Naive thymus-derived CD4-positive, alpha-beta T cell (primary cell): Measurements from ENCODE around the gene EPS8L1. TPM values are rescaled to one million over a fixed set of nuclear protein-coding genes. Genes with fewer than 3 reads are reported as not detected.

Source experiments
- ATAC-seq: fragments of 150-1000 bp; cut with Tn5 transposase; 2 replicates; pipeline ENCODE4 v1.10.0; 2021; ENCODE audit warnings: mild to moderate bottlenecking, moderate library complexity
- CTCF ChIA-PET: fragments of 350-600 bp; sonication (Branson Sonifier 250); formaldehyde crosslinking; loops from one replicate; lab custom pipeline; 2021; ENCODE audit warnings: antibody characterized with exemption; lab: Charles Lee
- POLR2A ChIA-PET: fragments of 350-600 bp; sonication (Branson Sonifier 250); formaldehyde crosslinking; loops from one replicate; lab custom pipeline; 2021; ENCODE audit warnings: antibody characterized with exemption, inconsistent platforms; lab: Charles Lee
- DNase-seq, 9 donors: peaks; one replicate each; pipeline versions ENCODE4 v3.0.0 to v3.0.0-alpha.2; 2020 to 2022; ENCODE audit warnings: mixed read lengths in 1 of 9
- H3K27ac ChIP-seq: one replicate; pipeline ENCODE4 v1.7.0; 2013; ENCODE audit warnings: mild to moderate bottlenecking, low read depth, low read length, moderate library complexity
- H3K27me3 ChIP-seq, 2 donors: one replicate each; pipeline ENCODE4 v1.7.0; 2013; ENCODE audit warnings: low read length in 2 of 2, mild to moderate bottlenecking in 2 of 2, moderate library complexity in 2 of 2; ENCODE audit not compliant: control insufficient read depth in 2 of 2, insufficient read depth in 2 of 2
- H3K36me3 ChIP-seq, 3 experiments: 1 replicate in 2 of 3; 2 replicates in 1 of 3; pipeline ENCODE4 v1.7.0; 2013; ENCODE audit warnings: low read length in 3 of 3, mild to moderate bottlenecking in 3 of 3, moderate library complexity in 1 of 3; ENCODE audit not compliant: insufficient read depth in 3 of 3, control insufficient read depth in 2 of 3
- H3K4me1 ChIP-seq, 2 donors: one replicate each; pipeline ENCODE4 v1.7.0; 2013; ENCODE audit warnings: low read length in 2 of 2, mild to moderate bottlenecking in 2 of 2, moderate library complexity in 1 of 2; ENCODE audit not compliant: control insufficient read depth in 2 of 2, insufficient read depth in 2 of 2
- H3K4me3 ChIP-seq: 2 replicates; pipeline ENCODE4 v1.7.0; 2013; ENCODE audit warnings: mild to moderate bottlenecking, low read length
- H3K9me3 ChIP-seq, 3 experiments: 1 replicate in 2 of 3; 2 replicates in 1 of 3; pipeline ENCODE4 v1.7.0; 2013; ENCODE audit warnings: low read length in 3 of 3; ENCODE audit not compliant: control insufficient read depth in 2 of 3
- H3K27ac Mint-ChIP-seq, 9 donors: one replicate each; pipeline ENCODE4 v1.8.0; 2020 to 2022; ENCODE audit warnings: mixed read lengths in 9 of 9, mild to moderate bottlenecking in 8 of 9, moderate library complexity in 5 of 9, inconsistent platforms in 2 of 9
- H3K27me3 Mint-ChIP-seq, 5 donors: one replicate each; pipeline ENCODE4 v1.8.0; 2021 to 2022; ENCODE audit warnings: mixed read lengths in 5 of 5, mild to moderate bottlenecking in 1 of 5
- H3K36me3 Mint-ChIP-seq, 5 donors: one replicate each; pipeline ENCODE4 v1.8.0; 2020 to 2022; ENCODE audit warnings: mixed read lengths in 5 of 5, mild to moderate bottlenecking in 3 of 5, inconsistent platforms in 1 of 5
- H3K4me1 Mint-ChIP-seq, 7 donors: one replicate each; pipeline ENCODE4 v1.8.0; 2020 to 2022; ENCODE audit warnings: mixed read lengths in 7 of 7, mild to moderate bottlenecking in 3 of 7, inconsistent platforms in 1 of 7
- H3K4me3 Mint-ChIP-seq, 10 donors: one replicate each; pipeline ENCODE4 v1.8.0; 2020 to 2022; ENCODE audit warnings: mild to moderate bottlenecking in 10 of 10, mixed read lengths in 10 of 10, moderate library complexity in 6 of 10, inconsistent platforms in 2 of 10
- H3K9me3 Mint-ChIP-seq, 11 donors: one replicate each; pipeline ENCODE4 v1.8.0; 2020 to 2022; ENCODE audit warnings: mixed read lengths in 11 of 11, mild to moderate bottlenecking in 4 of 11, inconsistent platforms in 1 of 11, moderate library complexity in 1 of 11
- intact Hi-C, 2 donors: fragments of 100-400 bp; cut with micrococcal nuclease; formaldehyde crosslinking; loops; one replicate each; pipeline ENCODE4 v1.15.1; 2023
- polyA plus RNA-seq, 2 donors: library from polyadenylated mRNA; unstranded; fragments of 300-500 nt; fragmentation: Illumina TruSeq; gene quantifications; one replicate each; pipeline ENCODE4 v1.2.3, GENCODE V29; 2021
- total RNA-seq, 6 experiments: library from RNA in 5 of 6; stranded (reverse) in 5 of 6; gene quantifications; 1 replicate in 5 of 6; 2 replicates in 1 of 6; pipeline ENCODE4 v1.2.3 and lab custom pipeline; 2021 to 2026

Gene EPS8L1
- total and polyA plus RNA-seq, 7 experiments from 2014 or later = 0.09 to 6.8 (median 2.0) TPM; not detected in 1

- DNase-seq = no peak
- Mint-ChIP-seq H3K9me3 (peaks cover 0 to 1% (median 0%) of the 10 kb centered on the region in 11 donors), H3K4me3 (peak overlapping the region in 3 of 10 donors; percentile 24 to 34 (median 33)), H3K27me3 (peaks cover 29 to 43% (median 38%) of the 10 kb centered on the region in 5 donors), H3K27ac (peak overlapping the region in 2 of 9 donors; percentile 6 to 40), H3K4me1 (peaks cover 19 to 30% (median 20%) of the 10 kb centered on the region in 7 donors), H3K36me3 (peaks cover 0 to 24% (median 5%) of the 10 kb centered on the region in 5 donors)
- ChIA-PET POLR2A (no interaction called here), CTCF (interaction anchor here (0.7 to 1.2 kb wide), 3 partner anchors 9 to 378 kb away, joined by 3 to 4 read pairs (median 3); no protein-coding TSS in a partner anchor)
- peaks cover 12 to 19% of the 10 kb centered on the region in 2 donors for H3K4me1 ChIP-seq
- H3K27ac ChIP-seq = no peak overlapping the region
- H3K36me3 ChIP-seq = peaks cover 0 to 26% (median 0%) of the 10 kb centered on the region in 3 experiments
- H3K27me3 ChIP-seq = peaks cover 0 to 8% of the 10 kb centered on the region in 2 donors
- no peaks in the 10 kb centered on the region for H3K9me3 ChIP-seq
- ATAC-seq = no peak
- intact Hi-C loops = loop anchor here (2.0 to 10.0 kb wide), 2 partner anchors 27 to 165 kb away; partner anchors contain the start of genes PPP6R1 (in 1 of the 2) and RDH13 (in 1 of the 2)
- no peak overlapping the region for H3K4me3 ChIP-seq
Observed at GRCh38 chr19:55089342-55089944, 13.8 kb downstream of the EPS8L1 start.

DNA sequence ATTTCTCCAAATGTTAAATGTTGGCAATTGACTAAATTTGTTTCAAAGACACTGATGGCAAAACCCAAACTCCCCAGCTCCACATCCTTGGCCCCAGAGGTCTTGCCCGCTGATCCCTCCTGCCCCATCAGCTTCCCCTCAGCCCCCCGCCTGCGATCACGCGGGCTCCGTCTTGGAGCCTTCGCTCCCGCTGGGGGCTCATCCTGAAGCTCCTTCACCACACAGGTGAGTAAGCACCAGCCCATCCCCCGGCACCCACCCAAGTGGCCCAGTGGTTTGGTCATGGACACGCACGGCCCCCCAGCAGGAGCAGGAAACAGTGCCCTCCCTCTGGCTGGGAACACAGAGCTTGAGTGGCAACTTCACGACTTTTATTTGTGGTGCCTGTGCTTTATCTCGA lies 14.9 kb downstream of the EPS8L1 start:
- intact Hi-C loops = no loop called here
- peaks cover 12 to 19% of the 10 kb centered on the region in 2 donors for H3K4me1 ChIP-seq
- Mint-ChIP-seq H3K36me3 (peaks cover 4 to 24% (median 7%) of the 10 kb centered on the region in 5 donors), H3K27ac (no peak overlapping the region), H3K4me3 (no peak overlapping the region), H3K9me3 (peaks cover 0 to 1% (median 0%) of the 10 kb centered on the region in 11 donors), H3K4me1 (peaks cover 19 to 30% (median 20%) of the 10 kb centered on the region in 7 donors), H3K27me3 (peaks cover 28 to 34% (median 31%) of the 10 kb centered on the region in 5 donors)
- peaks cover 0 to 6% of the 10 kb centered on the region in 2 donors for H3K27me3 ChIP-seq
- DNase-seq (no peak), ATAC-seq (no peak)
- ChIA-PET CTCF (no interaction called here), POLR2A (no interaction called here)
- no peaks in the 10 kb centered on the region for H3K9me3 ChIP-seq
- peaks cover 0 to 37% (median 0%) of the 10 kb centered on the region in 3 experiments for H3K36me3 ChIP-seq
- no peak overlapping the region for H3K27ac ChIP-seq
- no peak overlapping the region for H3K4me3 ChIP-seq

- intact Hi-C loops = no loop called here
- Mint-ChIP-seq H3K4me3 (no peak overlapping the region), H3K36me3 (peaks cover 4 to 25% (median 7%) of the 10 kb centered on the region in 5 donors), H3K9me3 (peaks cover 0 to 1% (median 0%) of the 10 kb centered on the region in 11 donors), H3K27me3 (peaks cover 22 to 31% (median 25%) of the 10 kb centered on the region in 5 donors), H3K4me1 (peaks cover 19 to 30% (median 20%) of the 10 kb centered on the region in 7 donors), H3K27ac (no peak overlapping the region)
- POLR2A ChIA-PET = no interaction called here
- Histone ChIP-seq H3K27me3 (peaks cover 0 to 5% of the 10 kb centered on the region in 2 donors), H3K9me3 (no peaks in the 10 kb centered on the region), H3K4me3 (no peak overlapping the region), H3K27ac (no peak overlapping the region), H3K4me1 (peaks cover 12 to 19% of the 10 kb centered on the region in 2 donors), H3K36me3 (peaks cover 0 to 42% (median 0%) of the 10 kb centered on the region in 3 experiments)
- CTCF ChIA-PET = no interaction called here
- DNase-seq (no peak), ATAC-seq (no peak)
Observed at GRCh38 chr19:55091126-55091910, 15.6 kb downstream of the EPS8L1 start.

DNA sequence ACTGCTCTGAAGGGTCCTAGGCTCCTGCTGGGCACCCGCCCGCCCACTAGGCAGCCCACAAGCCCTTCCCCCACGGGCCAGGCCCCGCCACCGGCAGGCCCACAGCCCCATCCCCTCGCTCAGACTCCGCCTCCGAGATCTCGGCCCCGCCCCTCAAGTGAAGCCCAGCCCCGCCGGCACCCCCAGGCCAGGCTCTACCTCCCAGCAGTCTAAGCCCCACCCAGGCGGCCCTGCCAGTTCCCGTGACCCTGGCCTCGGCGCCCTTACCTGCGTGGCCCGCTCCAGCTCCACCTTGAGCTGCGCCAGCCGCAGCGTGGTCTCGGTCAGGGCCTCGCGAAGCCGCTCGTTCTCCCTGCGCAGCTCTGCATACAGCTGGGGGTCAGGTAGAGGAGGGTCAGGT lies 16.3 kb downstream of the EPS8L1 start:
- Mint-ChIP-seq H3K9me3 (peaks cover 0 to 1% (median 0%) of the 10 kb centered on the region in 11 donors), H3K36me3 (peaks cover 4 to 25% (median 7%) of the 10 kb centered on the region in 5 donors), H3K27me3 (peaks cover 20 to 31% (median 25%) of the 10 kb centered on the region in 5 donors), H3K4me3 (no peak overlapping the region), H3K4me1 (peaks cover 18 to 28% (median 20%) of the 10 kb centered on the region in 7 donors), H3K27ac (no peak overlapping the region)
- DNase-seq (no peak), ATAC-seq (no peak)
- ChIA-PET CTCF (interaction anchor here (0.7 kb wide), 1 partner anchor 16 kb away, joined by 3 read pairs; the partner anchor contains the start of gene EPS8L1), POLR2A (no interaction called here)
- H3K27ac ChIP-seq = no peak overlapping the region
- no peaks in the 10 kb centered on the region for H3K9me3 ChIP-seq
- no peak overlapping the region for H3K4me3 ChIP-seq
- peaks cover 0 to 5% of the 10 kb centered on the region in 2 donors for H3K27me3 ChIP-seq
- peaks cover 0 to 42% (median 0%) of the 10 kb centered on the region in 3 experiments for H3K36me3 ChIP-seq
- intact Hi-C loops = no loop called here
- peaks cover 10 to 16% of the 10 kb centered on the region in 2 donors for H3K4me1 ChIP-seq

GRCh38 chr19:55092423-55093318 lies 17.0 kb downstream of the EPS8L1 start:
- DNase-seq = no peak
- Histone ChIP-seq H3K36me3 (peaks cover 0 to 42% (median 0%) of the 10 kb centered on the region in 3 experiments), H3K4me1 (peaks cover 4 to 9% of the 10 kb centered on the region in 2 donors), H3K9me3 (no peaks in the 10 kb centered on the region), H3K4me3 (no peak overlapping the region), H3K27ac (no peak overlapping the region), H3K27me3 (peaks cover 0 to 5% of the 10 kb centered on the region in 2 donors)
- peaks cover 0 to 1% (median 0%) of the 10 kb centered on the region in 11 donors for H3K9me3 Mint-ChIP-seq
- H3K27me3 Mint-ChIP-seq = peaks cover 13 to 24% (median 20%) of the 10 kb centered on the region in 5 donors
- intact Hi-C loops = no loop called here
- no peak overlapping the region for H3K4me3 Mint-ChIP-seq
- peaks cover 4 to 21% (median 7%) of the 10 kb centered on the region in 5 donors for H3K36me3 Mint-ChIP-seq
- H3K4me1 Mint-ChIP-seq = peaks cover 11 to 21% (median 15%) of the 10 kb centered on the region in 7 donors
- no peak overlapping the region for H3K27ac Mint-ChIP-seq
- ATAC-seq = no peak
- CTCF ChIA-PET = interaction anchor here (0.7 kb wide), 1 partner anchor 17 kb away, joined by 3 read pairs; the partner anchor contains the start of gene EPS8L1
- POLR2A ChIA-PET = no interaction called here
